CD14-positive monocyte (primary cell): ENCODE measurements around the gene DNAJB13. TPM values are rescaled to one million over a fixed set of nuclear protein-coding genes. Genes with fewer than 3 reads are reported as not detected.
"Not testable (repeated sequence)": the region's sequence is repeated elsewhere in the genome, so short reads cannot be mapped to it uniquely, and the experiment has no call there.

Experiments
- DNase-seq, 3 donors: peaks; one replicate each; pipeline ENCODE4 v3.0.0-alpha.2; 2011 to 2022
- H2AFZ ChIP-seq: 2 replicates; pipeline ENCODE4 v1.6.0; 2012; ENCODE audit warnings: mild to moderate bottlenecking, low read depth, low read length, inconsistent platforms; ENCODE audit not compliant: insufficient read depth, poor library complexity, severe bottlenecking
- H3K27ac ChIP-seq, 2 donors: 1 replicate in 1 of 2; 2 replicates in 1 of 2; pipeline ENCODE4 v1.5.1; 2012 to 2013; ENCODE audit warnings: low read length in 2 of 2, control low read depth in 1 of 2, inconsistent platforms in 1 of 2, low read depth in 1 of 2, mild to moderate bottlenecking in 1 of 2
- H3K27me3 ChIP-seq, 2 donors: one replicate each; pipeline versions ENCODE4 v1.6.0 to v1.6.1; 2011 to 2013; ENCODE audit warnings: low read length in 2 of 2; ENCODE audit not compliant: control insufficient read depth in 2 of 2, insufficient read depth in 2 of 2
- H3K36me3 ChIP-seq, 2 donors: replicated peaks in 1 of 2; 1 replicate in 1 of 2; 2 replicates in 1 of 2; pipeline versions ENCODE4 v1.5.1 to v1.6.1; 2012 to 2013; ENCODE audit warnings: low read length in 2 of 2, control low read depth in 1 of 2, inconsistent platforms in 1 of 2, mild to moderate bottlenecking in 1 of 2; ENCODE audit not compliant: insufficient read depth in 2 of 2, control insufficient read depth in 1 of 2
- H3K4me1 ChIP-seq, 2 donors: 1 replicate in 1 of 2; 2 replicates in 1 of 2; pipeline versions ENCODE4 v1.5.1 to v1.6.1; 2012 to 2013; ENCODE audit warnings: low read length in 2 of 2, control low read depth in 1 of 2, inconsistent platforms in 1 of 2, mild to moderate bottlenecking in 1 of 2, moderate library complexity in 1 of 2; ENCODE audit not compliant: insufficient read depth in 2 of 2, control insufficient read depth in 1 of 2
- H3K4me2 ChIP-seq: replicated peaks from 2 replicates; pipeline ENCODE3; 2012; ENCODE audit warnings: low read length, moderate library complexity, mild to moderate bottlenecking; ENCODE audit not compliant: poor library complexity, severe bottlenecking; ENCODE audit errors: extremely low read depth
- H3K4me3 ChIP-seq, 3 experiments: fragments of 200-600 bp in 1 of 3; sonication (generic) in 1 of 3; replicated peaks in 1 of 3; 1 replicate in 2 of 3; 2 replicates in 1 of 3; pipeline ENCODE4 v1.5.1; 2011 to 2013; ENCODE audit warnings: low read length in 3 of 3, mild to moderate bottlenecking in 3 of 3, control low read depth in 2 of 3, low read depth in 2 of 3, inconsistent platforms in 1 of 3, moderate library complexity in 1 of 3
- H3K79me2 ChIP-seq: 2 replicates; pipeline ENCODE4 v1.6.0; 2012; ENCODE audit warnings: mild to moderate bottlenecking, control low read depth, inconsistent platforms, low read length, moderate library complexity; ENCODE audit not compliant: insufficient read depth
- H3K9ac ChIP-seq: 2 replicates; pipeline ENCODE4 v1.6.0; 2017; ENCODE audit warnings: low read length, mild to moderate bottlenecking; ENCODE audit not compliant: insufficient read depth, poor library complexity, severe bottlenecking
- H3K9me3 ChIP-seq, 2 donors: replicated peaks in 1 of 2; 1 replicate in 1 of 2; 2 replicates in 1 of 2; pipeline versions ENCODE4 v1.5.1 to v1.6.1; 2012 to 2013; ENCODE audit warnings: low read length in 2 of 2, control low read depth in 1 of 2; ENCODE audit not compliant: control insufficient read depth in 1 of 2, insufficient read depth in 1 of 2
- H4K20me1 ChIP-seq: 2 replicates; pipeline ENCODE4 v1.6.0; 2012; ENCODE audit warnings: mild to moderate bottlenecking, low read length, control low read depth, moderate library complexity; ENCODE audit not compliant: insufficient read depth
- H3K27ac Mint-ChIP-seq, 7 donors: one replicate each; pipeline ENCODE4 v1.8.0; 2020; ENCODE audit warnings: mild to moderate bottlenecking in 7 of 7, mixed read lengths in 7 of 7, moderate library complexity in 6 of 7, inconsistent platforms in 2 of 7
- H3K27me3 Mint-ChIP-seq, 3 donors: one replicate each; pipeline ENCODE4 v1.8.0; 2021 to 2022; ENCODE audit warnings: low read depth in 3 of 3, mild to moderate bottlenecking in 3 of 3, mixed read lengths in 3 of 3, moderate library complexity in 3 of 3, inconsistent platforms in 1 of 3
- H3K36me3 Mint-ChIP-seq, 2 donors: one replicate each; pipeline ENCODE4 v1.8.0; 2020; ENCODE audit warnings: mixed read lengths in 2 of 2, inconsistent platforms in 1 of 2, mild to moderate bottlenecking in 1 of 2
- H3K4me1 Mint-ChIP-seq: one replicate; pipeline ENCODE4 v1.8.0; 2020; ENCODE audit warnings: mild to moderate bottlenecking, mixed read lengths
- H3K4me3 Mint-ChIP-seq, 2 donors: one replicate each; pipeline ENCODE4 v1.8.0; 2020; ENCODE audit warnings: mild to moderate bottlenecking in 2 of 2, mixed read lengths in 2 of 2, moderate library complexity in 1 of 2
- H3K9me3 Mint-ChIP-seq, 7 donors: one replicate each; pipeline ENCODE4 v1.8.0; 2020 to 2022; ENCODE audit warnings: mixed read lengths in 7 of 7, mild to moderate bottlenecking in 6 of 7, moderate library complexity in 6 of 7, inconsistent platforms in 2 of 7
- WGBS: methylation state at CpG from one replicate; pipeline ENCODE4 v1.1.5; 2013; ENCODE audit warnings: missing lambda C conversion rate; ENCODE audit not compliant: insufficient coverage; 5-methylcytosine and 5-hydroxymethylcytosine counted together
- intact Hi-C, 2 donors: fragments of 100-400 bp; cut with micrococcal nuclease; formaldehyde crosslinking; loops; one replicate each; pipeline versions ENCODE4 v1.15.0 to v1.15.1; 2023
- polyA plus RNA-seq, 3 donors: library from polyadenylated mRNA; depleted of rRNA in 1 of 3; unstranded in 2 of 3; stranded (reverse) in 1 of 3; fragments of 300-500 nt in 2 of 3; fragments of >200 nt in 1 of 3; fragmentation: Illumina TruSeq in 2 of 3; gene quantifications; 1 replicate in 2 of 3; 2 replicates in 1 of 3; pipeline ENCODE4 v1.2.3, GENCODE V29; 2012 to 2021
- TF ChIP-seq, protein P1 (sequence below): fragments of 200-600 bp; IDR thresholded peaks from one replicate; pipeline ENCODE4 v1.8.0; 2022; ENCODE audit warnings: antibody characterized with exemption, mild to moderate bottlenecking

DNAJB13 gene
- polyA plus RNA-seq, 3 donors = not detected

DNA sequence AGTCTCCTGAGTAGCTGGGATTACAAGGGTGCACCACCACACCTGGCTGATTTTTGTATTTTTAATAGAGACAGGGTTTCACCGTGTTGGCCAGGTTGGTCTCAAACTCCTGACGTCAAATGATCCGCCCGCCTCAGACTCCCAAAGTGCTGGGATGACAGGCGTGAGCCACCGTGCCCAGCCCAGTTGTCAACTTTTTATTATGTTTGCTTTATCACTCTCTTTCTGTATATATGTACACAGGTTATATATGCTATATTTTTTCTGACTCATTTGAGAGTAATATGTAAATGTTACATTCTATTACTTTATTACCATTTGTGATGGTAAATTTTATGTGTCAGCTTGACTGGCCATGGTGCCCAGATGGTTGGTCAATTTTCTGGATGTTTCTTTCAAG, 18.9 kb upstream of the DNAJB13 start:
- TF ChIP-seq, protein P1, sequence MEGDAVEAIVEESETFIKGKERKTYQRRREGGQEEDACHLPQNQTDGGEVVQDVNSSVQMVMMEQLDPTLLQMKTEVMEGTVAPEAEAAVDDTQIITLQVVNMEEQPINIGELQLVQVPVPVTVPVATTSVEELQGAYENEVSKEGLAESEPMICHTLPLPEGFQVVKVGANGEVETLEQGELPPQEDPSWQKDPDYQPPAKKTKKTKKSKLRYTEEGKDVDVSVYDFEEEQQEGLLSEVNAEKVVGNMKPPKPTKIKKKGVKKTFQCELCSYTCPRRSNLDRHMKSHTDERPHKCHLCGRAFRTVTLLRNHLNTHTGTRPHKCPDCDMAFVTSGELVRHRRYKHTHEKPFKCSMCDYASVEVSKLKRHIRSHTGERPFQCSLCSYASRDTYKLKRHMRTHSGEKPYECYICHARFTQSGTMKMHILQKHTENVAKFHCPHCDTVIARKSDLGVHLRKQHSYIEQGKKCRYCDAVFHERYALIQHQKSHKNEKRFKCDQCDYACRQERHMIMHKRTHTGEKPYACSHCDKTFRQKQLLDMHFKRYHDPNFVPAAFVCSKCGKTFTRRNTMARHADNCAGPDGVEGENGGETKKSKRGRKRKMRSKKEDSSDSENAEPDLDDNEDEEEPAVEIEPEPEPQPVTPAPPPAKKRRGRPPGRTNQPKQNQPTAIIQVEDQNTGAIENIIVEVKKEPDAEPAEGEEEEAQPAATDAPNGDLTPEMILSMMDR = no peak
- H3K36me3 ChIP-seq = peaks cover 20 to 56% of the 10 kb centered on the region in 2 donors
- Mint-ChIP-seq H3K4me1 (no peaks in the 10 kb centered on the region), H3K4me3 (no peak overlapping the region), H3K27ac (no peak overlapping the region), H3K27me3 (no peaks in the 10 kb centered on the region), H3K9me3 (peaks cover 0 to 3% (median 2%) of the 10 kb centered on the region in 7 donors), H3K36me3 (peaks cover 42 to 50% of the 10 kb centered on the region in 2 donors)
- no peak overlapping the region for H3K9ac ChIP-seq
- no peak overlapping the region for H3K4me3 ChIP-seq
- H4K20me1 ChIP-seq = no peaks in the 10 kb centered on the region
- H3K79me2 ChIP-seq = no peaks in the 10 kb centered on the region
- no peak overlapping the region for H3K27ac ChIP-seq
- no peak for DNase-seq
- no peak overlapping the region for H2AFZ ChIP-seq
- H3K27me3 ChIP-seq = no peaks in the 10 kb centered on the region
- WGBS = no CpG with 5 or more reads among the region's 6 CpGs
- H3K4me2 ChIP-seq = no peak overlapping the region
- H3K4me1 ChIP-seq = no peaks in the 10 kb centered on the region
- peaks cover 0 to 2% of the 10 kb centered on the region in 2 donors for H3K9me3 ChIP-seq
- intact Hi-C loops = no loop called here

DNA sequence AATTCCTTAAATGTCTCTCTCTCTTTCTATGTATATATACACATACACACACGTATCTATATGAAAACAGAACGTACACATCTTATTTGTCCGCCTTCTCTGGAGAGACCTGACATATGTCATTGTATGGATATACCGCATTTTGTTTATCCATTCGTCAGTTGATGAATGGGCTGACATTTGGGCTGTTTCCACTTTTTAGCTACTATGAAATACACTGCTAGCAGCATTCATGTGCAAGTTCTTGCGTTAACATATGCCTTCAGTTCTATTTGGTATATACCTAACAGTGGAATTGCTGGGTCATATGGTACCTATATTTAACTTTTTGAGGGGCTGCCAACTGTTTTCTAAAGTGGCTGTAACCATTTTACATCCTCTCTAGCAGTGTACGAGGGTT, 18.0 kb upstream of the DNAJB13 start:
- Histone ChIP-seq H4K20me1 (no peaks in the 10 kb centered on the region), H3K4me1 (no peaks in the 10 kb centered on the region), H3K4me2 (no peak overlapping the region), H3K27ac (no peak overlapping the region), H3K4me3 (no peak overlapping the region), H3K9ac (no peak overlapping the region), H2AFZ (no peak overlapping the region), H3K36me3 (peaks cover 13 to 47% of the 10 kb centered on the region in 2 donors), H3K9me3 (peaks cover 0 to 5% of the 10 kb centered on the region in 2 donors), H3K79me2 (no peaks in the 10 kb centered on the region), H3K27me3 (no peaks in the 10 kb centered on the region)
- H3K9me3 Mint-ChIP-seq = peaks cover 0 to 11% (median 9%) of the 10 kb centered on the region in 7 donors
- no peak overlapping the region for H3K4me3 Mint-ChIP-seq
- no peaks in the 10 kb centered on the region for H3K4me1 Mint-ChIP-seq
- TF ChIP-seq, protein P1 = no peak
- intact Hi-C loops = no loop called here
- peaks cover 35 to 46% of the 10 kb centered on the region in 2 donors for H3K36me3 Mint-ChIP-seq
- H3K27ac Mint-ChIP-seq = no peak overlapping the region
- DNase-seq = no peak
- 100% methylated on average over 2 of the region's 7 CpGs for WGBS
- no peaks in the 10 kb centered on the region for H3K27me3 Mint-ChIP-seq

DNA sequence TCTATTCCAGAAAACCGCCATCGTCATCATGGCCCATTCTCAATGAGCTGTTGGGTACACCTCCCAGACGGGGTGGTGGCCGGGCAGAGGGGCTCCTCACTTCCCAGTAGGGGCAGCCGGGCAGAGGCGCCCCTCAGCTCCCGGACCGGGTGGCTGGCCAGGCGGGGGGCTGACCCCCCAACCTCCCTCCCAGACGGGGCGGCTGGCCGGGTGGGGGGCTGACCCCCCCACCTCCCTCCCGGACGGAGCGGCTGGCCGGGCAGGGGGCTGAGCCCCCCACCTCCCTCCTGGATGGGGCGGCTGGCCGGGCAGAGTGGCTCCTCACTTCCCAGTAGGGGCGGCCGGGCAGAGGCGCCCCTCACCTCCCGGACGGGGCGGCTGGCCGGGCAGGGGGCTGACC, 14.8 kb upstream of the DNAJB13 start:
- H3K27me3 Mint-ChIP-seq, H3K9ac ChIP-seq, H3K4me3 ChIP-seq, H3K4me1 Mint-ChIP-seq, H2AFZ ChIP-seq, H3K27ac Mint-ChIP-seq, DNase-seq, intact Hi-C loops, H3K4me1 ChIP-seq, H3K4me2 ChIP-seq, H4K20me1 ChIP-seq, H3K4me3 Mint-ChIP-seq, H3K27ac ChIP-seq, H3K27me3 ChIP-seq, H3K79me2 ChIP-seq: not testable (repeated sequence)
- Mint-ChIP-seq H3K36me3 (peaks cover 21 to 23% of the 10 kb centered on the region in 2 donors), H3K9me3 (peaks cover 5 to 30% (median 23%) of the 10 kb centered on the region in 7 donors)
- WGBS = 80% methylated on average over 1 of the region's 25 CpGs
- H3K36me3 ChIP-seq = peaks cover 4 to 27% of the 10 kb centered on the region in 2 donors
- peaks cover 0 to 16% of the 10 kb centered on the region in 2 donors for H3K9me3 ChIP-seq
